Ascending aorta (tissue), 2 donors: Measurements from ENCODE around the gene SLC23A2. TPM values are rescaled to one million over a fixed set of nuclear protein-coding genes. Genes with fewer than 3 reads are reported as not detected.
"Not testable (repeated sequence)": the region's sequence is repeated elsewhere in the genome, so short reads cannot be mapped to it uniquely, and the experiment has no call there.

Source experiments
- DNase-seq, 2 donors: peaks; one replicate each; pipeline ENCODE4 v3.0.0-alpha.2; 2019; ENCODE audit warnings: low spot score in 2 of 2
- H3K27ac ChIP-seq, 2 donors: fragments of 200-600 bp; sonication (generic); one replicate each; pipeline ENCODE4 v1.5.1; 2016 to 2017; ENCODE audit warnings: mild to moderate bottlenecking in 1 of 2
- H3K27me3 ChIP-seq: fragments of 200-600 bp; sonication (generic); one replicate; pipeline ENCODE4 v1.5.1; 2017
- H3K36me3 ChIP-seq, 2 donors: fragments of 200-600 bp; sonication (generic); one replicate each; pipeline ENCODE4 v1.5.1; 2016
- H3K4me1 ChIP-seq, 2 donors: fragments of 200-600 bp; sonication (generic); one replicate each; pipeline ENCODE4 v1.5.1; 2016 to 2017; ENCODE audit warnings: mild to moderate bottlenecking in 1 of 2
- H3K4me3 ChIP-seq, 2 donors: fragments of 200-600 bp; sonication (generic); one replicate each; pipeline ENCODE4 v1.5.1; 2016 to 2017; ENCODE audit warnings: mild to moderate bottlenecking in 1 of 2
- H3K9me3 ChIP-seq, 2 donors: fragments of 200-600 bp; sonication (generic); one replicate each; pipeline ENCODE4 v1.5.1; 2016
- intact Hi-C: fragments of 100-400 bp; cut with DNase I; formaldehyde crosslinking; loops from one replicate; pipeline ENCODE4 v1.15.1; 2023
- total RNA-seq: library from RNA; depleted of rRNA; stranded (reverse); fragments of >200 nt; gene quantifications from one replicate; pipeline ENCODE4 v1.1.0, GENCODE V29; 2016
- TF ChIP-seq, protein P1 (sequence below), 3 experiments: fragments of 200-600 bp in 2 of 3; fragments of 450-650 bp in 1 of 3; sonication (generic) in 2 of 3; IDR thresholded peaks; one replicate each; pipeline ENCODE4 v1.5.1; 2016 to 2019; ENCODE audit warnings: antibody characterized with exemption in 3 of 3, mild to moderate bottlenecking in 1 of 3, moderate library complexity in 1 of 3

The SLC23A2 gene
- total RNA-seq, 1 donor from 2014 or later = 32.8 TPM

DNA sequence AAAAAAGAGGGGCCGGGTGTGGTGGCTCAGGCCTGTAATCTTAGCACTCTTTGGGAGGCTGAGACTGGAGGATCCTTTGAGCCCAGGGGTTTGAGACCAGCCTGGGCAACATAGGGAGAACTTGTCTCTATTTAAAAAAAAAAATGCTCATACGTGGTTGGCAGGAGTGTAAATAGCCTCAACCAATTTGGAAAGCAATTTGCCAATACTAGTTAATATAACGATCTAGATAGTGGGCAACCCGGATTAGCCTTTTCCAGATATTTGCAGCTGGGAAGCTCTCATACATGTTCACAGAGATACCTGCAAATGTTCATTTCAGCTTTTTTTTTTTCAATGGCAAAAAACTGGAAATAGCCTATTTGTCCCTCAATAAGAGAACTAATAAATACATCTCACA lies 39.0 kb upstream of the SLC23A2 start:
- Histone ChIP-seq H3K4me1 (peaks cover 0 to 5% of the 10 kb centered on the region in 2 donors), H3K27ac (no peak overlapping the region), H3K27me3 (no peaks in the 10 kb centered on the region), H3K36me3 (no peaks in the 10 kb centered on the region), H3K4me3 (no peak overlapping the region), H3K9me3 (no peaks in the 10 kb centered on the region)
- DNase-seq = no peak
- TF ChIP-seq, protein P1, sequence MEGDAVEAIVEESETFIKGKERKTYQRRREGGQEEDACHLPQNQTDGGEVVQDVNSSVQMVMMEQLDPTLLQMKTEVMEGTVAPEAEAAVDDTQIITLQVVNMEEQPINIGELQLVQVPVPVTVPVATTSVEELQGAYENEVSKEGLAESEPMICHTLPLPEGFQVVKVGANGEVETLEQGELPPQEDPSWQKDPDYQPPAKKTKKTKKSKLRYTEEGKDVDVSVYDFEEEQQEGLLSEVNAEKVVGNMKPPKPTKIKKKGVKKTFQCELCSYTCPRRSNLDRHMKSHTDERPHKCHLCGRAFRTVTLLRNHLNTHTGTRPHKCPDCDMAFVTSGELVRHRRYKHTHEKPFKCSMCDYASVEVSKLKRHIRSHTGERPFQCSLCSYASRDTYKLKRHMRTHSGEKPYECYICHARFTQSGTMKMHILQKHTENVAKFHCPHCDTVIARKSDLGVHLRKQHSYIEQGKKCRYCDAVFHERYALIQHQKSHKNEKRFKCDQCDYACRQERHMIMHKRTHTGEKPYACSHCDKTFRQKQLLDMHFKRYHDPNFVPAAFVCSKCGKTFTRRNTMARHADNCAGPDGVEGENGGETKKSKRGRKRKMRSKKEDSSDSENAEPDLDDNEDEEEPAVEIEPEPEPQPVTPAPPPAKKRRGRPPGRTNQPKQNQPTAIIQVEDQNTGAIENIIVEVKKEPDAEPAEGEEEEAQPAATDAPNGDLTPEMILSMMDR (IDR thresholded peaks at IDR 0.05) = no peak
- intact Hi-C loops = no loop called here

DNA sequence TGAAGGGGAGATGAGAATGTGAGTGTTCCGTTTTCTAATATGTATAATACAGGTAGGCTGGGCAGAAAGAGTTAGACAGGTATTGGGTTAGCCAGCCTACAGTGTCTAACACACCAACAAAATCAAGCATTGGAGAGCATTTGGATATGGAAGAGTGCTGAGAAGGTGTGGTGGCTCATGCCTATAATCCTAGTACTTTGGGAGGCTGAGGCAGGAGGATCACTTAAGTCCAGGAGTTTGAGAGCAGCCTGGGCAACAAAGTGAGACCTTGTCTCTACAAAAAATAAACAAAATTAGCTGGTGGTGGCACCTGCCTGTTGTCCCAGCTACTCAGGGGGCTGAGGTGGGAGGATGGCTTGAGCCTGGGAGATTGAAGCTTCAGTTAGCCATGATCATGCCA lies 38.6 kb upstream of the SLC23A2 start:
- Histone ChIP-seq H3K9me3 (no peaks in the 10 kb centered on the region), H3K4me1 (peaks cover 0 to 5% of the 10 kb centered on the region in 2 donors), H3K4me3 (no peak overlapping the region), H3K27me3 (no peaks in the 10 kb centered on the region), H3K36me3 (no peaks in the 10 kb centered on the region), H3K27ac (no peak overlapping the region)
- intact Hi-C loops = no loop called here
- TF ChIP-seq, protein P1 (IDR thresholded peaks at IDR 0.05) = no peak
- DNase-seq = no peak

DNA sequence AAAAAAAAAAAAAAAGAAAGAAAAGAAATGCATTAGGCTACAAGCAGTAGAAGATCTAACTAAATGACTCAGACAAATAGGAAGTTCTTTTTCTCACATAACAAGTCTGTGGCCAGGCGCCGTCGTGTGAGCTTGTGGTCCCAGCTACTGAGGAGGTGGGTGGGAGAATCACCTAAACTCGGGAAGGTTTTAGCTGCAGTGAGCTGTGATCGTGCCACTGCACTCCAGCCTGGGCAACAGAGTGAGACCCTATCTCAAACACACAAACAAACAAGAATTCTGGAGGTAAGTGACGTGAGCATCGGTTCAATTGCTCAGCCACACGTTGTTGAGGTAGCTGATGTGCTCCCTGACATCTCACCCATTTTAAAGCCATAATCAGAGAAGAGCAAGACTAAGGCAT lies 37.9 kb upstream of the SLC23A2 start:
- Histone ChIP-seq H3K4me3 (no peak overlapping the region), H3K27me3 (no peaks in the 10 kb centered on the region), H3K4me1 (peaks cover 0 to 5% of the 10 kb centered on the region in 2 donors), H3K27ac (no peak overlapping the region), H3K36me3 (no peaks in the 10 kb centered on the region), H3K9me3 (no peaks in the 10 kb centered on the region)
- intact Hi-C loops = no loop called here
- no peak for DNase-seq
- TF ChIP-seq, protein P1 (IDR thresholded peaks at IDR 0.05) = no peak

DNA sequence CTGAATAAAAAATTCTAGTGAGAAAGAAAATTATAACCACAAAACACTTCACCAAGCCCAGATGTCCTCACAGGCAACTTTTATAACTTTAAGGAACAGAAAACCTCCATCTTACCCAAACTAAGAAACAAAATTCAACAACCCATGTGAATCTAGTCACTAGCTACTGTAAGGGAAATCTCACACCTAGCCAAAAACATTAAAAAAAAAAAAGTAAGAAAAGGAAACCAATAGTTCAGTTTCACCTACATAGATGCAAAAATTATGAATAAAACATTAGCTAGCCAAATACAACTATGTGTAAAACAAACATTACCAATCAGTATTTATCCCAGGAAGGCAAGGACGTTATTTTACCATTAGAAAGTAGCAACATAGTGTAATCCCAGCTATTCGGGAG lies 35.5 kb upstream of the SLC23A2 start:
- Histone ChIP-seq H3K27ac (no peak overlapping the region), H3K9me3 (no peaks in the 10 kb centered on the region), H3K4me1 (peaks cover 0 to 4% of the 10 kb centered on the region in 2 donors), H3K36me3 (no peaks in the 10 kb centered on the region), H3K4me3 (no peak overlapping the region), H3K27me3 (no peaks in the 10 kb centered on the region)
- TF ChIP-seq, protein P1 (IDR thresholded peaks at IDR 0.05) = no peak
- intact Hi-C loops = no loop called here
- DNase-seq = no peak

DNA sequence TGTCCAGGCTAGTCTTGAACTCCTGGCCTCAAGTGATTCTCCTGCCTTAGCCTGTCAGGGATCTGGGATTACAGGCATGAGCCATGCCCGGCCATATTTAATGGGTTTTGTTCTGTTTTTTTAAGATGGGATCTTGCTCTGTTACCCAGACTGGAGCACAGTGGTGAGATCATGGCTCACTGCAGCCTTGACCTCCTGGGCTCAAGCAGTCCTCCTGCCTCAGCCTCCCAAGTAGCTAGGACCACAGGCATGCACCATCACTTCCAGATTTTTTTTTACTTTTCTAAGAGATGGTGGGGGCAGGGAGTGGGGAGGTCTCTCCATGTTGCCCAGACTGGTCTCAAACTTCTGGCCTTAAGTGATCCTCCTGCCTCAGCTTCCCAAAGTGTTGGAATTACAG lies 34.2 kb upstream of the SLC23A2 start:
- H3K27me3 ChIP-seq, intact Hi-C loops, H3K27ac ChIP-seq, H3K4me1 ChIP-seq, H3K4me3 ChIP-seq, H3K36me3 ChIP-seq, DNase-seq, H3K9me3 ChIP-seq: not testable (repeated sequence)

DNA sequence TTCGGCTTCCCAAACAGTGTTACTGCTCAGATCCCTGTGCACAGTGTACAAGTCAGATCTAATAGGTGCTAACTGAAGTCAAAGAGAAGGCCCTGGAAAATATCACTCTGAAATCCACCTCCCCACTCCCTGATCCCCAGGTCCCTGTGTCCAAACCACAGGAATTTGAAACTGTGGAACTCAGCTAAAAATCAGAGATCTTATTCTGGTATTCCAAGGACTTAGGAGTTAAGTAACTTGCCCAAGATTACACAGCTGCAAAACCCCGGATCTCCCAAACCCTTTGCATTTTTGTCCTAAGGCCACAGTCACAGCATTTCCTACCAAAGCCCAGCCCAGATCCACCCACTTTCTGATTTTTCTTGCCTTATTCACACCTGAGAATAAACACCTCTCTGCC lies 32.3 kb upstream of the SLC23A2 start:
- no peak overlapping the region for H3K4me3 ChIP-seq
- intact Hi-C loops = no loop called here
- no peak for DNase-seq

DNA sequence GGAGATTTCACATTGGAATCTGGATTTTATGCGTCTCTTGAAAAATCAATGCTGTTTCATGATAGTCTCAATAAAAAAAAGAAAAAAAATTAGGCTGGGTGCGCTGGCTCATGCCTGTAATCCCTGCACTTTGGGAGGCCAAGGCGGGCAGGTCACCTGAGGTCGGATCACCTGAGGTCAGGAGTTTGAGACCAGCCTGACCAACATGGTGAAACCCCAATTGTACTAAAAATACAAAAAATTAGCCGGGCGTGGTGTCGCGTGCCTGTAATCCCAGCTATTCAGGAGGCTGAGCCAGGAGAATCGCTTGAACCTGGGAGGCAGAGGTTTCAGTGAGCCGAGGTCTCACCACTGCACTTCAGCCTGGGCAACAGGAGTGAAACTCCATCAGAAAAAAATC lies 30.4 kb upstream of the SLC23A2 start:
- H3K27ac ChIP-seq, DNase-seq, H3K27me3 ChIP-seq, H3K9me3 ChIP-seq, intact Hi-C loops, H3K36me3 ChIP-seq, H3K4me1 ChIP-seq, H3K4me3 ChIP-seq: not testable (repeated sequence)

More for the DNA sequence above, 32.3 kb upstream of the SLC23A2 start:
- Histone ChIP-seq H3K4me1 (no peaks in the 10 kb centered on the region), H3K27me3 (no peaks in the 10 kb centered on the region), H3K9me3 (no peaks in the 10 kb centered on the region), H3K36me3 (no peaks in the 10 kb centered on the region), H3K27ac (no peak overlapping the region)
- TF ChIP-seq, protein P1 (IDR thresholded peaks at IDR 0.05) = no peak
